HG03108 (cell line): Measurements from ENCODE around the gene RFX7.

ENCODE experiments used
- ATAC-seq: cut with Tn5 transposase; IDR thresholded peaks from one replicate; pipeline ENCODE4 v1.9.1; 2021; ENCODE audit warnings: moderate library complexity; ENCODE audit not compliant: unreplicated experiment

The RFX7 gene

DNA sequence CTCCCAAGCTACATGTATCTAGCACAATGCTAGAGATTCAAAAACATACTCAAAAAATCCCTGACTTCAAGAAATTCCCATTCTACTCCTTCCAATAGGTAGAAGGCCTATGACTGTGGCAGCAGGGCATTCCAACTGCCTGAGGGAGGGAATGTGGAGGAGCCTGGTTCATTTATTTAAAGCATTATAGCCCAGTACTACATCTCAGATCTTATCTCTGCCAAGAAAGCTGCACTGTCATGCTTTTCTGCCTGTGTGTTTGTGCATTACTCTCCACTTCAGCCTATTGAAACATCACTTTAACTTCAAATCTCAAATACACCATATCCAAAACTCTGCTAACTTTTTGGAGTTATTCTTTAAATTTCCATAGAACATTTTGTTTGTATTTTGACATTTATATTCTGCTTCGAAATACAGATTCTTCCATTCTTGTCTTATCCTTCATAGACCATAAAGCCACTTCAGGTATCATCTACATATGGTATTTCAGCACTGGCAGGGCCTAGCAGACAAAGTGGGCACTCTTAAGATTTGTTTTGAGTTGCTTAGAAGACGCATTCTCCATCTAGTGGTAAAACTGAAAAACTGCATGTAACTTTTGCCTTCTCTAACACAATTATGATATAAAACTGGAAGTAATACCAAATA is 191.2 kb downstream of the RFX7 start:
- ATAC-seq: no peak

DNA sequence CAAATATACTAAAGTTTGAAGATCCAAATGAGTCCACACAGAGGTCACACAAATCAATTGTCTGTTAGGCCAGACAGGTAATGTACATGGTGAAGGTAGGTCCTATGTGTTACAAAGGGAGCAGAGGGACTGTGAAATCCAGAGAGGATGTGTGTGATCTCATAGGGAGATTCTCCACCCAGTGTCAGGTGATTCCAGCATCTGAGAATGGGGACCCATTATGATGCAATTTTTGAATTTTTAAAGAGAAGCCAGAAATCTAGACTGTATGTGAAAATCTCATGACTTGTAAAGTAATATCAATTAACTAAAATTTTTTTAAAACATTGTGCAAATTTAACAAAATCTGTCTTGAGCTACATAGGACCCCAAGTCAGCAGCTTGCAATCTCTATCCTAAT is 192.0 kb downstream of the RFX7 start:
- ATAC-seq: no peak

DNA sequence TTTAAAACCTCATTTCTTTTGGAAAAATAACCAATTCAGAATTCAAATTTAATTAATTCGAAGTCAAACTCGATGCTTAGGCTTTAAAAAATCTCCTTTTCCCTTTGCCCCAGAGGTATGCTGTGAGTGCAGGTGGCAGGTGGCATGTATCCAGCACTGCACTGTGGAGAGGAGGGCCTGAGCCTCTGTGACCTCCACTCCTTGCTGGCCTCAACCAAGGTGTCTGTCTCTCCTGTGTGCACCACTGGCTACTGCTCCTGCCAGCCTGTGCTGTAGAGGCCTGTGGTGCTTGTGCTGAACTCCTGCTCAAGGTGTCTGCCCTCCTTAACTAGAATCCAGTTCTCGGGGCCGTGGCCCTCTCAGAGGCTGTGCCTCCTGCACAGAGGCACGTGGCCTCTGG is 194.1 kb downstream of the RFX7 start:
- no peak for ATAC-seq

DNA sequence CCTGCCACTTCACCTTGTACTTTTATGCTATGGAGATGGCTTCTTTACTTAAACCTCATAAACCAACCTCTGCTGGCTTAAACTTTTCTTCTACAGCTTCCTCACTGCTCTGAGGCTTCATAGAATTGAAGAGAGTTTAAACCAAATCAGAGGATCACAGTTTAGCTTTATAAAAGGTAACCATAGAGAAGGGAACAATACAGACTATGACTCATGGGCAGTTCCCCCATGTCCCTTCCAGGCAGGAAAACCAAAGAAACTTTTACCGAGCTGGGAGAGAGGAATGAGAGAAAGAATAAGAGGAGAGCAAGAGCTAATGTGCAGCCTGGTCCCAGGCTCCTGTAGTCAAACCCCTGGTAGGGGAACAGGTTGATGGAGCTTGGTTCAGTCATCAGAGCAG is 196.3 kb downstream of the RFX7 start:
- no peak for ATAC-seq

DNA sequence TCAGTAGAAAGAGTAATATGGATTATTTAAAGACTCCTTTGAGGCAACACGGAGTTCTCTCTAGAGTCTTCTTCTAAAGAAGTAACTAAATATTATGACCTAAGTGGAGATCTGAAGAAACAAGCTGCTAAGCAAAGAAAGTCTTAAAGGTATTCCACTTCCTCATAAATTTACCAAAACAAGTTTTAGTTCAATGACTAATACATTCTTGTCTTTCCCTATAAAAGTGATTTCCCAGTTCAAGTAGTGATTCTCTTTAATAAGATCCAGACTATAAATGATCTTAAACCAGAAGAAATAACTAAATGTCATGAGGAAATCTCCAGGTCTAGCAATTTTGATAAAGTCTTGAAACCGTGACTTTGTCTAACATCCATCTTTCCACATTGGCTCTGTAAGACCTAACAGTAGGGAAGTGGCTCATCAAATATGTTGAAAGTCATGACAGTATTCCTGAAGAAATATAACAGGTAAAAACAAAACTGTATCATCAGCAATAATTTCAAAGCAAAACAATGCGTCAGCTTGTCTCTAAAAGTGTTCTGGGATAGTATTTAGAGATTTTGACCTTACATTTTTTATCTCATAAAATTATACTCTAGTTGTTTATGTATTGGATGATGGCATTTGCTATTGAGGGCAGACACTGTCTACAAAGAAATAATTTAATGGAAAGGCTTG is 198.5 kb downstream of the RFX7 start:
- ATAC-seq: no peak

DNA sequence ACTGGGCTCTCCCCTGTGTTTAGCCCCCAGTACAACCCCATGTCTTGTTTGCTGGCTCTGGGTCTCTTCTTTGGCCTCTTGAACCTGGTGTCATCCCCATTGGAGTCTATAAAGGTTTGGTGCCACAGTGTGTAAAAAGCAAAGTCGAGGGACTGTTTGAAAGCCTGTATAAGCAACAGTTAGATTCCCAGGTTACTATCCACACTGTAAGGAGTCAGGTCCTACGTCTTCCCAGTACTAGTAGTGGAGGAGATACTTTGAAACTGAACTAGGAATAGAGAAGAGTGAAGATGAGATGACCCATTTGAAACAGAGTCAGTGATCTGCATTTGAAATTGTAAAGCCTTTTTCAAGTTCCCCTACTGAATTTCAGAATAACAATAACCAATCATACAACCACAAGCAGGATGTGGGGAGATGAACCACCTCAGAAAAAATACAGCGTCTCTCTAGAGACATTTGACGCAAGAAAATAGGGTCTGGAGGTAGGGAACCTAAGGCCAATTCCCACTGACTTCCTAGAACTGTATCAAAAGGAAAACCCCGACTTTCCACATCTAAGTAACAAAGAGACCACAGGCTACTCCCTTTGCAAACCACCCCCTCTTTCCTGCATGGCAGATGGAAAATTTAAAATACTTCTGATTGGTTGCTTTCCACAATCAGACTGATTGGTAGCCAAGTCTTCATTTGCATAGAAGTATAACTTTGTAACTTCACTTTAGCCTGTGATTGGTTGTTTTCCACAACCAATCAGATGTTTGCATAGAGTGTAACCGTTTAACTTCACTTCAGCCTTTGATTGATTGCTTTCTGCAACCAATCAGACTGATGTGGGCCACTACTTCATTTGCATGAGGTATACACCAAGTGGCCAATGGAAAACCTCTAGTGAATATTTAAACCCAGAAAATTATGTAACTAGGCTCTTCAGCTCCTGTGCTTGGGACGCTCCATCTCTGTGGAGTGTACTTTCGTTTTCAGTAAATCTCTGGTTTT is 200.4 kb downstream of the RFX7 start:
- no peak for ATAC-seq

DNA sequence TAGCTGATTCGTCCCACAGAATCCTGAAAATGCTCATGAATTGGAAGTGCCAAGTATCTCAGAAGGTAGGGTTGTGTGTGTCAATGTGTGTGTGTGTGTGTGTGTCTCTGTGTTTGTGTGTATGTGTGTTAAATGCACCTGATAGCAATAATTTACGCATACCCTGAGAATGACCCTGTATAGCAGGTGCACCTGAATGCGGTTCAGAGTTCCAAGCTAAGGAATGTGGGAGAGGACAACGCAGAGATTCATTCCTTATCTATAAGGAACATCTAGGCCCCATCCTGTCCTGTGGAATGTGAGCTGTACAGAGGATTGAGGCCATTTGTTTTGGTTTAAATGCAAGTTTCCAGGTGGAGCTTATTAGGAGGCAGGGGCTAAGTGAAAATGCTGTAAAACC is 201.2 kb downstream of the RFX7 start:
- ATAC-seq: no peak

DNA sequence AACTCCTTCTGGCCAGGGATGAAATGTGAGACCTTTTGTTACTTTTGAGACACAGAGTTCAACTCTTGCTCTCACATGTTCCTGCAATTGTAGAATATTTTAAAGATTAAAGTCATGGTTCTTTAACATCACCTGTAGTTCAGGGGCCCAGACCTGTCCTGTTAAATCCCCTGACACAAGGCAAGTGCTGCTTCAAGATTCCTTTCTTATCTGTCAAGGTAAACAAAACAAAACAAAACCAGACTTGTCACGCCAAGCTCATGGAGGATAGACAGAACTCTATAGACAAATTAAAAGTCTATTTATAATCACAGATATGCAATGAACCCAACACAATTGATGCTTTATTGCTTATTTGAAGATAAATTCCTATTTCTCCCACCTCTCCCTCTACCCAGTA is 201.6 kb downstream of the RFX7 start:
- no peak for ATAC-seq

DNA sequence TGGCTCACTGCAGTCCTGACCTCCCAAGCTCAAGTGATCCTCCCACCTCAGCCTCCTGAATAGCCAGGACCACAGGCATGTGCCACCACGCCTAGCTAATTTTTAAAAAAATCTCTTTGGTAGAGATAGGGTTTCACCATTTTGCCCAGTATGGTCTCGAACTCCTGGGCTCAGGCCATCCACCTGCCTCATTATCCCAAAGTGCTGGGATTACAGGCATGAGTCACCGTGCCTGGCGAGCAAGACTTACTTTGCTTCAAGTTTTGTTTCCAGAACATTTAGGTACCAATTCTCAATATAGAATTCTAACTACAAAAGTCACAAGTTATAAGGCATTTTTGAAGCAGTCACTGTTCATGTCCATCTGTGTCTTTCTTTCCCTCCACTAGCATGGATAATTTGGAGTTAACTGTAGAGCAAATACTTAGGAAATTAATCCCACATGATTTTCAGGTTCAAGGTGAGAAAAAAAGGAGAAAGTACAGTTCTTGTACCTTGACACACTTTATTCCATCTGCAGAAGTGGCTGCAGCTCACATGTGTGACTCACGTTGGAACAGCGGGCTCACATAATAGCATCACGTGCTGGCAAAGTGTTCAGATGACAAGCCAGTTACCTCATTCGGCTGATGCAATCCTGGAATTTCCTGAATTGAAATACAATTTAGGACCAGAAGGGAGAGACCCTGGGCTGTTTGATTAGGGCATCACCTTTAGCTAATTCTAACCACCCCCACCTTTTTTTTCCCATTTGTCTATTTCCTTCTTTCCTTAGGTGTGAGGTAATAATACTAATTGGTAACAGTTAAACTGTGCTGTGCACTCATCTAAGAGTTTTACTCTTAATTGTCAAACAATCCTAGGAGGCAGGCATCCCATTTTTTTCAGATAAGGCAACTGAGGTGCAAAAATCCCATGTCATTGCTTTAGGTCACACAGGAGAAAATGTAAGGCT is 203.3 kb downstream of the RFX7 start:
- no peak for ATAC-seq

DNA sequence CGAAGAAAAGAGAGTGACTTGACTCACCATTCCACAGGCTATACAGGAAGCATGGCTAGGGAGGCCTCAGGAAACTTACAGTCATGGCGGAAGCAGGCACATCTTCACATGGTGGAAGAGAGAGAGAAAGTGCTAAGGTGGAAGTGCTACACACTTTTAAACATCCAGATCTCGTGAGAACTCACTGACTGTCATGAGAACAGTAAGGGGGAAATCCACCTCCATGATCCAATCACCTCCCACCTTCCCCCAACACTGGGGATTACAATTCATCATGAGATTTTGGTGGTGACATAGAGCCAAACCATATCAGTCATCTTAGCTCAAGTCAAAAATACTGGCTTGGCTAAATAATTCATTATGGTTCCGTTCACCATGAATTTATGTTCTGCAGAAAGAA is 205.0 kb downstream of the RFX7 start:
- ATAC-seq: no peak

DNA sequence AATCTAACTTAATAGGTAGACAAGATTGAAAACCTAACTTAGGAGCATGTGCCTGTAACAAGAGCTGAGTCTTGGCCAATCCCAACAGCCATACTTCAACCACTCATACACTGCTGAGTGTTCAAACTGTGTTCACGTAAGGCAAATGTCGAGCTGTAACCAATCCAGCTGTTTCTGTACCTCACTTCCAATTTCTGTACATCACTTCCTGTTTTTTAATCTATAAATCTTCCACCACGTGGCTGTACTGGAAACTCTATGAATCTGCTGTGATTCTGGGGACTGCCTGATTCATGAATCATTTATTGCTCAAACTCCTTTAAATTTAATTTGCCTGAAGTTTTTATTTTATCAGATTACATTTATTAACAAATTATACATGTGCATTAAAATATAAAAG is 205.7 kb downstream of the RFX7 start:
- ATAC-seq: no peak
